Epidermal melanocyte (primary cell): ENCODE results near the gene CCDC33.
"Not testable (repeated sequence)": the region's sequence is repeated elsewhere in the genome, so short reads cannot be mapped to it uniquely, and the experiment has no call there.

Experiments used
- DNase-seq: peaks from one replicate; pipeline ENCODE4 v3.0.0; 2011; ENCODE audit warnings: low spot score; ENCODE audit not compliant: insufficient read length

The CCDC33 gene

GRCh38 chr15:74359376-74359775 is 123.2 kb downstream of the CCDC33 start:
- DNase-seq, result not testable (repeated sequence)

DNA sequence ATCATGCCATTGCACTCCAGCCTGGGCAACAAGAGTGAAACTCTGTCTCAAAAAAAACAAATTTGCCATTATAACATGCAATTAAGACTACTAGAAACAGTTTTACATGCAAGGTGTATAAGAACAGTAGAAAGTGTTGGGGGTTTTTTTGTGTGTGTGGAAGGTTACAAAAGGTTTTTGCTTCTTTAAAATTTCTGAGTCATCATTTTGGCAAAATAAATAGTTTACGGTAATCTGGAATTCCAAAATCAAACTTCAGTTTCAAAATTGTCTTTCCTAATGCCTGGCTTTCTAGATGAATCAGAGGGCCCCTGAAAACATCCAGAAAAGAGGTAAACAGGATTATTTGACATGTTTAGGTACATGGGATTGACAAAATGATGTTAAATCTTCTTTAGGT is 124.7 kb downstream of the CCDC33 start:
- not testable (repeated sequence) for DNase-seq

DNA sequence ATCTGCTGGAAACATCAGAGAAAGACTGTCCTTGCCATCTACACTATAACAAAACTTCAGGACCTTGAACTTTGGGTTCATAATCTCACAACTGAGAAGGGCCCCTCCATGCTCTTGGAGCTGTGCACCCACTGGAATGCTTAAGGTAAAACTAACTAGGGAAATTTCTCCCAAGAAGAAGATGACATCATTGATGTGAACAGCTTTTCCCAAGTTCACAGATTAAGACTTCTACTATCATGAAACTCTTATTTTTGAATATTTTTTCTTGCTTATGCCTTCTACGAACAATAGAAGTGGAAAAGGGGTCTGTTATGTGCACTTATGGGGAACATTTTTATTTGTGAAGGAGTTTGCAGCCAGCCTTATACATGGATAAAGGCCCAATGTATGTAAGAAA is 126.4 kb downstream of the CCDC33 start:
- DNase-seq, result no peak

GRCh38 chr15:74364936-74365597 is 128.9 kb downstream of the CCDC33 start:
- DNase-seq, result no peak

GRCh38 chr15:74365598-74366445 is 129.7 kb downstream of the CCDC33 start:
- DNase-seq, result no peak

- no peak for DNase-seq
These were observed 131.2 kb downstream of the CCDC33 start, which contains the start of gene CYP11A1 for GRCh38 chr15:74367296-74367854. Gene CYP11A1, minus strand, starts transcription at chr15:74367646. Its CDS starts 61 bp downstream, at chr15:74367585.

DNA sequence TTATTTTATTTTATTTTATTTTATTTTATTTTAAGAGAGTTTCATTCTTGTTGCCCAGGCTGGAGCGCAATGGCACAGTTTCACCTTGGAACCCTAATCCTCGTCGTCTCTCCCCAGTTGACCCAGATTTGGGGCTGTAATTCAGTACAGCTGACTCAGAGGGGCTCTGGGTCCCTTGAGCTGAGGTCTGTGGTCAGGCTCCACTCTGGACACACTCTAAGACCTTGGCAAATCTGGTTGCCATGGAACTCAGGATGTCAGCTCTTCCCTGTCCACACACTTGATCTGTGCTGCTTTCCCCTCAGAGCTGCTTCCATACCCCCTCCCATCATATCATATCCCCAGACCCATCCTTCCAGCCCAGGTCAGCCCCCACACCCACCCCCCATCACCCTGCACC is 132.0 kb downstream of the CCDC33 start:
- no peak for DNase-seq

GRCh38 chr15:74369084-74369745 is 133.1 kb downstream of the CCDC33 start:
- DNase-seq, result no peak

GRCh38 chr15:74369756-74370155 is 133.6 kb downstream of the CCDC33 start:
- DNase-seq, result no peak

GRCh38 chr15:74370471-74370870 is 134.3 kb downstream of the CCDC33 start:
- no peak for DNase-seq

DNA sequence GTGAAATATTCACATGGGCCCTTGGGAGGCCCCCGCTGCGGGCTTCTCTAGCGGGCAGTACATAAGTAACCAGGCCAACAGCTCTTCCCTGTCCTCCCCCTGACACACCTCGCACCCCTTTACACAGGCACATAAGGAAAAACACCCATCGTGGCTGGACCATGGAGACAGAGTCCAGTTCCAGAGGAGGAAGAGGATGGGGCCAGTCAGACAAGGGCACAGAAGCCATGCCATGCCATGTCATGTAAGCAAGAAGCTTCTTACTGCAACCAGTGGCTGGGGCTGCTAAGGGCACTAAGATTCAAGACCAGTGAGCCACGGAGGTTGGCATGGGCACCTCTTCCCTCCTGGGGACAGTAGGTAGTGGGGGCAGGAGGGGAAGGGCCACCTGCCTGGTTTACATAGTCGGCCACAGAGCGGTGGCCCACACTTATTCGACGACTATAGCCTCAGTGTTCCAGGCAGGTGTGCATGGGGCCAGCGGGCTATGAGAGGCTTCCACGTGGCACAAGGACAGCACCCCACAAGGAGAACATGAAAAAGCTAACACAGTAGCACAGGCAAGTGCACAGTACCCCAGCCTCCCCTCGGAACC is 137.0 kb downstream of the CCDC33 start:
- no peak for DNase-seq

DNA sequence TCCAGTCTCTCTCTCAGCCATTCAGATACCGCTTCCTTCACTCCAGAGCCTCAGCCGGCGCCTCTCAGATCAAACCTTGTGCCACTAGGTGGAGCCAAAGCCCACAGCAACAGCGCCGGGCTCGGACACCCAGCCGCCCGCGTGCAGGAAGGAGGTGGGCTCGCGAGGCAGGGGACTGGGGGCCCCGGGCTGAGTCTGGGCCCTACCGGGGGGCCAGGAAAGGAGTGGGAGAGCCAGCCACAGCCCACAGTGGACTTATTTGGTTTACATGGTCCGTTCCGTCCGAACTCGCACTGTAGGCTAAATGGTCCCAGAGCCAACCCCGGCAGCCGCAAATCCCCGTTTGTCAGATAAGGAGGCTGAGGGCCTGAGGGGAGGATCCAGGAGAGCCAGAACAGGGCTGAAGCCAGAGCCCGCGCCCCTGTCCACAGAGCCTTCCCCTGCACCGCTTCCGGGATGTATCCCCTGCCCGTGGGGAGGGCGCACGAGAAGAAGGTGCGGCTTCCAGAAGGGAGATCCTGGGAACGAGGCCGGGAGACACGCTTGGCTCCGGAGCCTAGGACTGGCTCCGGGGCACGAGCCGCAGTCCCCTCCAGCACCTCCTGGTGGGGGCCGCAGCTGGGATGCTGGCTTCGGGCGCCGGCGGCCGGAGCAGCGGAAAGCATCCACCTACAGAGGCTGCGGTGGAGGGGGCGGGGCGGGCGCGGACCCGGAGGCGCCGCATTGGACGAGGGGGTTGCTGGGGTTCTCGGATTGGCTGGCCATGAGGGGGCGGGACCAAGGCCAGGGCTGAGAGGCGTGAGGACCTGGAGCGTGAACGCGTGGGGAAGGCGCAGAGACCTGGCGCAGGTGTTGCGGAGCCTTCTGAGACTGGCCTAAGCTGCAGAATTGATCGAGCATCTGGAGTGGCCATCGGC is 137.9 kb downstream of the CCDC33 start:
- peak; percentile 98 for DNase-seq

- DNase-seq, result no peak
These were observed 138.6 kb downstream of the CCDC33 start for GRCh38 chr15:74374648-74375302.

GRCh38 chr15:74375303-74375693 is 139.2 kb downstream of the CCDC33 start:
- DNase-seq, result peak; percentile 86

- no peak for DNase-seq
These were observed 140.1 kb downstream of the CCDC33 start for GRCh38 chr15:74376226-74376625.

DNA sequence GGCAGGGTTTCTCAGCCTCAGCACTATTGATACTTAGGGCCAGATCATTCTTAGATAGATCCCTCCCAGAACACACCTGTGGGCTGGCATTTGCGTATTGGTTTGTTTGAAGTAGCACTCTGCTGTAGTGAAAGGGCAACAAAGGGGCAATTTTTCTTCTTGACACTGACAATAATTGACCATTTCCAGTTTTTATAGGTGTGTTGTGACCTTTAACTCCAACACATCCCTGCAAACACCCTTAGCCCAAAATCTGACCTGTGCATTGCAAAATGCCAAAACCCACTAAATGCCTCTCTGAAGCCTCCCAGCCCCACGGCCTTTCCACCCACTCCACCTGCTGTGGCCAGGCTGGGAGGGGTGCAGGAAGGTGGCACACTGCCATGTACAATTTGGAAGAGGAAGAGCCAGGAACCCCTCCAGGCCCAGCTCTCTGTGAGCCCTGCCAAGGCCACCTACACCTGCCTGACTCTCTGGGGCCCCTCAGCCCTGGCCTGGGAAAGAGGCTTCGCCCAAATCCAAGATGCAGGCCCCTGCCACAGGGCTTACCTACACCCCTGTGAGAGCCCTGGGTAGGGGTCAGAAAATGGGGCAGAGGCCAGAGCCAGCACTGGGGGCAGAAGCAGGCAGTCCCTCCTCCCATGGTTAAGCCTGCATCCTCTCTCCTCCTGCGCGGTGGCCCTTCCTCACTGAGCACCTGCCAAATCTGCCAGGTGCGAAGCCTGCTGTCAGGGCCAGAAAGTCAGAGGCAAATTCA is 140.9 kb downstream of the CCDC33 start:
- no peak for DNase-seq

DNA sequence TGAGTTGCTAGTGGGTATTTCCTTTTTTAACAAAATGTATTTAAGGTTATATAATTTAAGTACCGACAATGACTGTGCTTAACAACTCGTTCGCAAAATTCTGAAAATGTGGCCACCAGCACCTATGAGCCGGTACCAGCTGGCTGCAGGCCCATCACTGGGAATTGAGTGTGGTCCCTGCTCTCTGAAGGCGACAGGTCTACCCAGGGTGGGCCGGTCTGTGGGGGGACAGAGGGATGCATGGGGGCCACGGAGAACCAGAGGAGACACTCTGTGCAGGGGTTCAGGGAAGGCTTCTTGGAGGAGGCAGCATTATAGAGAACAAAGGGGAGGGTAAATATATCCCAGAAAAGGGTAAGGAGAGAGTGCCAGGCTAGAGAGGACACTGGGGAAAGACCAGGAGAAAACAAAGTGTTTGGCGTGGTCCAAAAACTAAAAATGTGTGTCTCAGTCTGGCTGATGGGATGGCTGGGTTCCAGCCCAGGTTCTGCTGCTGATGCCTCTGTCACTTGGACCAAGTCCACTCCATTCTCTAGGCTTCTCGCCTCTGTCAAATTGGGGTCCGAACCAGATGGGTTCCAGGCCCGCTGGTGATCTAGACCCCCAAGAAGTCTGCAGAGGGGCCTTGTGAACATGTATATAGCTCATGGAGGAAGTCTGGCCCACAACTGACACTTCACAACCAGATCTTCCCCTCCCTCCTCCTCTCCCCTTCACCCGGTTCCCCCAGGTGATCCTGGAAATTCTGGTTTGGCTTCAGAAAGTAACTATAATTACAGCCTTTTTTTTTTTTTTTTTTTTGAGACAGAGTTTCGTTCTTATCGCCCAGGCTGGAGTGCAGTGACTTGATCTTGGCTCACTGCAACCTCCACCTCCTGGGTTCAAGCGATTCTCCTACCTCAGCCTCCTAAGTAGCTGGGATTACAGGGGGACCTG is 142.0 kb downstream of the CCDC33 start:
- DNase-seq, result no peak

DNA sequence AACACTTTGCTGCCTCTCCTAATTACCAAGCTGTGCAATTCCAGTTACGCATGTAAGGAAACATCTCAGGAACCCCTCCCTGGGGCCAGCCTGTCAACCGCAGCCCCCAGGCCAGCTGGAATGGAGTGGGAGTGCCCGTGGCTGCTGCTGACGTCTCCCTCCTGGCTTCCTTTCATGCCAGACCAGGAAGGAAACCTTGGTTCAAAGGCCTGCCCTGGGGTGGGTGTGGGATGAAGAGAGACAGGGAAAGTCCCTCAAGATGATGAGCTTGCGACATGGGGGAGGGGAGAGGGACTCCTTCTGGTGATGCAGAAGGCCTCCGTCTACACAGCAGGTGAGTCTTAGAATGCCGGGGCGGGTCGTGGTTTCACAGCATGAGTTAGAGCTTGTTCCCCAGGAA is 142.7 kb downstream of the CCDC33 start:
- no peak for DNase-seq
